ENCODE data around the gene DTHD1. TPM values are rescaled to one million over a fixed set of nuclear protein-coding genes. Genes with fewer than 3 reads are reported as not detected.

Gene DTHD1
- under 1 TPM in 2 of 4 donors, not detected in 2; 0.21 to 0.32 TPM for total RNA-seq

DNA sequence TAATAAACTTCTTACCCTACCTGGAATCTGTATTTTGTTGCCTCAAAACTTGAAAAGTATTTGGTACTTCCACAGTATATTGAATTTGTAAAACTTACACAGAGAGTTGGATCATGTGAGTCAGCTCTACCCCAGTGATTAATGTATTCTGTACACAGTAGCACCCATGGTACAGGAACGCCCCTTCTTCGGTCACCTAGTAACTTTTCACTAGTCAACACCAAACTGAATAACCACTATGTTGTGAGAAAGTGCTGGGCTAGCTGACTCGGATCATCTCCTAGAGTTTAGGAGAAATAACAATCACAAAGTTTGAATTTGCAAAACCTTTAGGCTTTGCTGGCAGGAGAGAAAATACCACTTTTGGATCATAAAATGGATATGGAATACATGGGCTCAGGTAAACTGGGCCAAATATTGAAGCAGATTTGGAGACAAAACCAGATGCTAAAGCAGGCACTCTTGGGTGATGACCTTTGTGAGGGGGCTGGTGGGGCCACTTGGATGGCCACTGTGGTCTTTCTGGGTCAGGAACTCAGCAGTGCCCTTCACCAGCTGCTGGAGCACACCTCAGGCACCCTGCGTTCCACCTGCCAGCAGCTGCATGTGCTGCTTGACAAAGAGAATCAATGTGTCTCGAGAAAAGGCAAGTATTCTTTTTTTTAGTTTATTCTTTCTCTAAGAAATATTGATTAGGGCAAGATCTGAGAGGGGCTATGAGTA is at the start of gene DTHD1:
TSS of gene DTHD1 (plus strand) at position 233 of the 723 bp plus-strand sequence. CDS start at position 376, 143 bp downstream.
- Histone ChIP-seq H3K27me3 (no peaks in the 10 kb centered on the region), H3K9me3 (no peaks in the 10 kb centered on the region), H3K36me3 (no peaks in the 10 kb centered on the region), H3K4me1 (peaks cover 12% of the 10 kb centered on the region), H3K27ac (no peak within 1 kb of the TSS), H3K4me3 (no peak within 1 kb of the TSS)
- DNase-seq (ENCODE audit: low spot score in 2 of 2): no peak
- 75% methylated on average over 5 of the region's 5 CpGs for WGBS
- no peak for TF ChIP-seq EP300 (IDR thresholded peaks at IDR 0.05)
- TF ChIP-seq POLR2AphosphoS5 (IDR thresholded peaks at IDR 0.05): no peak
- TF ChIP-seq POLR2A (IDR thresholded peaks at IDR 0.05): no peak
- TF ChIP-seq, protein P1, sequence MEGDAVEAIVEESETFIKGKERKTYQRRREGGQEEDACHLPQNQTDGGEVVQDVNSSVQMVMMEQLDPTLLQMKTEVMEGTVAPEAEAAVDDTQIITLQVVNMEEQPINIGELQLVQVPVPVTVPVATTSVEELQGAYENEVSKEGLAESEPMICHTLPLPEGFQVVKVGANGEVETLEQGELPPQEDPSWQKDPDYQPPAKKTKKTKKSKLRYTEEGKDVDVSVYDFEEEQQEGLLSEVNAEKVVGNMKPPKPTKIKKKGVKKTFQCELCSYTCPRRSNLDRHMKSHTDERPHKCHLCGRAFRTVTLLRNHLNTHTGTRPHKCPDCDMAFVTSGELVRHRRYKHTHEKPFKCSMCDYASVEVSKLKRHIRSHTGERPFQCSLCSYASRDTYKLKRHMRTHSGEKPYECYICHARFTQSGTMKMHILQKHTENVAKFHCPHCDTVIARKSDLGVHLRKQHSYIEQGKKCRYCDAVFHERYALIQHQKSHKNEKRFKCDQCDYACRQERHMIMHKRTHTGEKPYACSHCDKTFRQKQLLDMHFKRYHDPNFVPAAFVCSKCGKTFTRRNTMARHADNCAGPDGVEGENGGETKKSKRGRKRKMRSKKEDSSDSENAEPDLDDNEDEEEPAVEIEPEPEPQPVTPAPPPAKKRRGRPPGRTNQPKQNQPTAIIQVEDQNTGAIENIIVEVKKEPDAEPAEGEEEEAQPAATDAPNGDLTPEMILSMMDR (IDR thresholded peaks at IDR 0.05): no peak

DNA sequence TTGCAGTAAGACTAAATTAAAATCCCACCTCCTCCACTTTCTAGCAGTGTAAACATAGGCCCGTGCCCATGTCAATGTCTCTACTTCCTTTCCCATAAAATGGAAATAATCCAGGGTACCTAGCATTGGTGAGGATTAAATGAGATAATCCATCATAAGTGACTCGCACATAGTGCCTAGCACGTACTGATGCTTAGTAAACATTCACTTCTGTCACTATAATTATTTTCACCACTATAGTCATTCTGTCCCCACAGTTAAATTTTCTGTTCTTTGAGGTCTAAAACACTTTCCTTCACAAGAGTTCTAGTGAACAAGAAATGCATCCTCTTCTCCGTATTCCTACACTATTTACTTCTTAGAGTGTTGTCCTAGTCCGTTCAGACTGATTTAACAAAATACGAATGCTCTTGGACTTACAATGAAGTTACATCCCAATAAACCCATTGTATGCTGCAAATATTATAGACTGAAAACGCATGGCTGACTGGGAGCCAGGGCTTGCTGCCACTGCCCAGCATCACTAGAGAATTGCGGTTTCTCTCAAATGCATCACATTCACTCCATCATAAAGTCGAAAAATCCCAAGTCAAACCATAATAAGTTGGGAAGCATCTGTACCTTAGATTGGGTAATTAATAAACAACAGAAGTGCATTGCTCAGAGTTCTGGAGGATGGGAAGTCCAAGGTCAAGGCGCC is 47.7 kb upstream of the DTHD1 start:
- no peaks in the 10 kb centered on the region for H3K27me3 ChIP-seq
- no peak for DNase-seq (ENCODE audit: low spot score in 2 of 2)
- H3K4me3 ChIP-seq: no peak overlapping the region
- peaks cover 12% of the 10 kb centered on the region for H3K4me1 ChIP-seq
- no peaks in the 10 kb centered on the region for H3K9me3 ChIP-seq
- H3K36me3 ChIP-seq: no peaks in the 10 kb centered on the region
- 90% methylated on average over 10 of the region's 10 CpGs for WGBS
- TF ChIP-seq, protein P1 (IDR thresholded peaks at IDR 0.05): no peak
- no peak for TF ChIP-seq POLR2AphosphoS5 (IDR thresholded peaks at IDR 0.05)
- TF ChIP-seq EP300 (IDR thresholded peaks at IDR 0.05): no peak
- TF ChIP-seq POLR2A (IDR thresholded peaks at IDR 0.05): no peak
- no peak overlapping the region for H3K27ac ChIP-seq

DNA sequence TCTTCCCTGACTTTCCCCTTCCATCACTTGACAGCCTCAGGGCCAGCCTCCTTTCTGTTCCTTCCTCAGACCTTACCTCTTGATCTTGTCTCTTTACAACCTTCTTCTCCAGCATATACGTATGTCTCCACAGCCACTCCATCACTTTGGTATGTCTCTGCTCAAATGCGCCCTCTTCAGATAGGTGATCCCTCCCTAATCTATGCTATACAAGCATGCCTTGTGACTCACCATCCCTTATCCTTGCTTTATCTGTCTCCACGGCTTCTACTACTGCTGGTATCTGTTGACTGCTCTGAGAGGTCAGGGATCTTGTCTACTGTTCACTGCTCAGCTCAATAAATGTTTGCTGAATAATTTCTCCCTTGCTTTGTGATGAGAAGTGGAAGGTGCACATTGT is 46.1 kb upstream of the DTHD1 start:
- Histone ChIP-seq H3K4me1 (peaks cover 7% of the 10 kb centered on the region), H3K27me3 (no peaks in the 10 kb centered on the region), H3K36me3 (no peaks in the 10 kb centered on the region), H3K4me3 (no peak overlapping the region), H3K9me3 (no peaks in the 10 kb centered on the region), H3K27ac (no peak overlapping the region)
- TF ChIP-seq, protein P1 (IDR thresholded peaks at IDR 0.05): no peak
- TF ChIP-seq POLR2AphosphoS5 (IDR thresholded peaks at IDR 0.05) (no peak), POLR2A (IDR thresholded peaks at IDR 0.05) (no peak), EP300 (IDR thresholded peaks at IDR 0.05) (no peak)
- WGBS: 71% methylated on average over 3 of the region's 3 CpGs
- no peak for DNase-seq (ENCODE audit: low spot score in 2 of 2)

DNA sequence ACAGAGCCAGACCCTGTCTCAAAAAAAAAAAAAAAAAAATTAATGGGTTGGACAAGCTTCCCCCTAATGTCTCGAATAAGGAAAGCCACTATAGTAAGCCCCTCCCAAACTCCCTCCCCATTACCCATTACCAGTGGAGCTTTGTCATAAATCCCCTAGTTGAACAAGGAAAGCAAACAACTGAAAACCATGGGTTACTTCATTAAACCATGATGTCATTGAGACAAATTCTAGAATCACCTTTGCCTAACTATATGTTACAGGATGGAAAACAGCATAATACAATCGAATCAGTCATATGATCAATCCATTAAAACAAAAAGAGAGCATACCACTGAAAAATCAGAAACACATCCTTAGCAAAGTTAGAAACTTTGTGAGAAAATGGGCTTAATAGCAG is 45.3 kb upstream of the DTHD1 start:
- H3K4me3 ChIP-seq: no peak overlapping the region
- no peaks in the 10 kb centered on the region for H3K27me3 ChIP-seq
- no peak for TF ChIP-seq EP300 (IDR thresholded peaks at IDR 0.05)
- no peak for TF ChIP-seq POLR2A (IDR thresholded peaks at IDR 0.05)
- TF ChIP-seq, protein P1 (IDR thresholded peaks at IDR 0.05): no peak
- TF ChIP-seq POLR2AphosphoS5 (IDR thresholded peaks at IDR 0.05): no peak
- H3K36me3 ChIP-seq: no peaks in the 10 kb centered on the region
- no peak overlapping the region for H3K27ac ChIP-seq
- WGBS: 95% methylated on average over 2 of the region's 2 CpGs
- no peaks in the 10 kb centered on the region for H3K9me3 ChIP-seq
- H3K4me1 ChIP-seq: peaks cover under 1% of the 10 kb centered on the region
- DNase-seq (ENCODE audit: low spot score in 2 of 2): no peak
